Activated CD4-positive, alpha-beta memory T cell treated with anti-CD3 and anti-CD28 coated beads for 36 hours (primary cell): ENCODE results near the gene PPFIBP2. TPM values are rescaled to one million over a fixed set of nuclear protein-coding genes. Genes with fewer than 3 reads are reported as not detected.

Experiments used
- CTCF ChIA-PET: fragments of 350-600 bp; sonication (Branson Sonifier 250); formaldehyde crosslinking; loops from one replicate; lab custom pipeline; 2021; ENCODE audit warnings: antibody characterized with exemption, inconsistent platforms; lab: Charles Lee
- POLR2A ChIA-PET: fragments of 350-600 bp; sonication (Branson Sonifier 250); formaldehyde crosslinking; loops from one replicate; lab custom pipeline; 2021; ENCODE audit warnings: antibody characterized with exemption; lab: Charles Lee
- DNase-seq: peaks from one replicate; pipeline ENCODE4 v3.0.0-alpha.2; 2020
- H3K27ac Mint-ChIP-seq: one replicate; pipeline ENCODE4 v1.8.0; 2021; ENCODE audit warnings: mixed read lengths
- H3K27me3 Mint-ChIP-seq: one replicate; pipeline ENCODE4 v1.8.0; 2021; ENCODE audit warnings: mixed read lengths
- H3K36me3 Mint-ChIP-seq: one replicate; pipeline ENCODE4 v1.8.0; 2021; ENCODE audit warnings: mixed read lengths
- H3K4me1 Mint-ChIP-seq: one replicate; pipeline ENCODE4 v1.8.0; 2021; ENCODE audit warnings: low read depth, mixed read lengths
- H3K4me3 Mint-ChIP-seq: one replicate; pipeline ENCODE4 v1.8.0; 2021; ENCODE audit warnings: mild to moderate bottlenecking, mixed read lengths
- H3K9me3 Mint-ChIP-seq: one replicate; pipeline ENCODE4 v1.8.0; 2021; ENCODE audit warnings: mixed read lengths
- intact Hi-C: fragments of 100-400 bp; cut with micrococcal nuclease; formaldehyde crosslinking; loops from one replicate; pipeline ENCODE4 v1.15.1; 2023
- total RNA-seq, 2 experiments: library from RNA; stranded (reverse); gene quantifications; one replicate each; pipeline ENCODE4 v1.2.3, GENCODE V29; 2021

The PPFIBP2 gene
- total RNA-seq, 2 experiments from 2014 or later: 8.8 to 9.2 TPM

GRCh38 chr11:7589861-7590260 lies 76.1 kb downstream of the PPFIBP2 start:
- H3K27ac Mint-ChIP-seq: no peak overlapping the region
- intact Hi-C loops: no loop called here
- POLR2A ChIA-PET: no interaction called here

GRCh38 chr11:7590529-7590928 lies 76.7 kb downstream of the PPFIBP2 start:
- Mint-ChIP-seq H3K27me3 (no peaks in the 10 kb centered on the region), H3K9me3 (no peaks in the 10 kb centered on the region), H3K27ac (no peak overlapping the region), H3K36me3 (peaks cover 5% of the 10 kb centered on the region), H3K4me3 (no peak overlapping the region), H3K4me1 (peaks cover 22% of the 10 kb centered on the region)
- no peak for DNase-seq
- intact Hi-C loops: no loop called here
- ChIA-PET POLR2A (no interaction called here), CTCF (no interaction called here)

More at GRCh38 chr11:7589861-7590260, 76.1 kb downstream of the PPFIBP2 start:
- Mint-ChIP-seq H3K4me3 (no peak overlapping the region), H3K4me1 (peaks cover 22% of the 10 kb centered on the region), H3K27me3 (no peaks in the 10 kb centered on the region), H3K36me3 (peaks cover 5% of the 10 kb centered on the region), H3K9me3 (no peaks in the 10 kb centered on the region)
- DNase-seq: no peak
- CTCF ChIA-PET: no interaction called here

GRCh38 chr11:7591107-7591894 lies 77.5 kb downstream of the PPFIBP2 start:
- no peak overlapping the region for H3K27ac Mint-ChIP-seq
- DNase-seq: no peak
- ChIA-PET CTCF (no interaction called here), POLR2A (no interaction called here)
- intact Hi-C loops: no loop called here
- H3K9me3 Mint-ChIP-seq: no peaks in the 10 kb centered on the region
- peaks cover 22% of the 10 kb centered on the region for H3K4me1 Mint-ChIP-seq
- peaks cover 5% of the 10 kb centered on the region for H3K36me3 Mint-ChIP-seq
- H3K4me3 Mint-ChIP-seq: no peak overlapping the region
- H3K27me3 Mint-ChIP-seq: no peaks in the 10 kb centered on the region

- CTCF ChIA-PET: interaction anchor here (0.6 kb wide), 1 partner anchor 44 kb away, joined by 4 read pairs; no protein-coding TSS in a partner anchor
- no peak for DNase-seq
- no peaks in the 10 kb centered on the region for H3K9me3 Mint-ChIP-seq
- POLR2A ChIA-PET: no interaction called here
- peaks cover 22% of the 10 kb centered on the region for H3K4me1 Mint-ChIP-seq
- no peaks in the 10 kb centered on the region for H3K27me3 Mint-ChIP-seq
- no peak overlapping the region for H3K4me3 Mint-ChIP-seq
- peaks cover 5% of the 10 kb centered on the region for H3K36me3 Mint-ChIP-seq
- H3K27ac Mint-ChIP-seq: no peak overlapping the region
- intact Hi-C loops: no loop called here
Measured at GRCh38 chr11:7591987-7592386, 78.2 kb downstream of the PPFIBP2 start.

- ChIA-PET POLR2A (no interaction called here), CTCF (no interaction called here)
- Mint-ChIP-seq H3K4me1 (peaks cover 22% of the 10 kb centered on the region), H3K36me3 (peaks cover 2% of the 10 kb centered on the region), H3K27ac (no peak overlapping the region), H3K27me3 (no peaks in the 10 kb centered on the region), H3K4me3 (no peak overlapping the region), H3K9me3 (no peaks in the 10 kb centered on the region)
- intact Hi-C loops: no loop called here
- DNase-seq: peak; percentile 28
Measured at GRCh38 chr11:7592711-7593110, 78.9 kb downstream of the PPFIBP2 start.

- Mint-ChIP-seq H3K4me3 (no peak overlapping the region), H3K4me1 (peaks cover 22% of the 10 kb centered on the region), H3K27me3 (no peaks in the 10 kb centered on the region), H3K9me3 (no peaks in the 10 kb centered on the region), H3K27ac (no peak overlapping the region), H3K36me3 (peaks cover 2% of the 10 kb centered on the region)
- no peak for DNase-seq
- intact Hi-C loops: no loop called here
- POLR2A ChIA-PET: no interaction called here
- CTCF ChIA-PET: interaction anchor here (1.1 to 1.3 kb wide), 2 partner anchors 22 to 80 kb away, joined by 3 read pairs; partner anchors contain the start of gene PPFIBP2
Measured at GRCh38 chr11:7593481-7593880, 79.7 kb downstream of the PPFIBP2 start.

- no peak overlapping the region for H3K27ac Mint-ChIP-seq
- no peak overlapping the region for H3K4me3 Mint-ChIP-seq
- POLR2A ChIA-PET: no interaction called here
- peaks cover 2% of the 10 kb centered on the region for H3K36me3 Mint-ChIP-seq
- CTCF ChIA-PET: interaction anchor here (0.5 kb wide), 1 partner anchor 24 kb away, joined by 3 read pairs; no protein-coding TSS in a partner anchor
- DNase-seq: no peak
- intact Hi-C loops: loop anchor here (1.0 kb wide), 1 partner anchor 20 kb away; no protein-coding TSS in a partner anchor
- no peaks in the 10 kb centered on the region for H3K9me3 Mint-ChIP-seq
- no peaks in the 10 kb centered on the region for H3K27me3 Mint-ChIP-seq
- H3K4me1 Mint-ChIP-seq: peaks cover 22% of the 10 kb centered on the region
Measured at GRCh38 chr11:7595016-7595866, 81.4 kb downstream of the PPFIBP2 start.

- DNase-seq: no peak
- CTCF ChIA-PET: no interaction called here
- Mint-ChIP-seq H3K4me1 (peaks cover 22% of the 10 kb centered on the region), H3K9me3 (no peaks in the 10 kb centered on the region), H3K4me3 (no peak overlapping the region), H3K36me3 (peaks cover 2% of the 10 kb centered on the region), H3K27ac (no peak overlapping the region), H3K27me3 (no peaks in the 10 kb centered on the region)
- intact Hi-C loops: loop anchor here (1.0 kb wide), 1 partner anchor 21 kb away; no protein-coding TSS in a partner anchor
- POLR2A ChIA-PET: no interaction called here
Measured at GRCh38 chr11:7595951-7596350, 82.2 kb downstream of the PPFIBP2 start.

GRCh38 chr11:7596975-7597391 lies 83.2 kb downstream of the PPFIBP2 start:
- no peak overlapping the region for H3K4me3 Mint-ChIP-seq
- no peak for DNase-seq
- H3K27me3 Mint-ChIP-seq: no peaks in the 10 kb centered on the region
- ChIA-PET CTCF (no interaction called here), POLR2A (no interaction called here)
- H3K27ac Mint-ChIP-seq: no peak overlapping the region
- H3K36me3 Mint-ChIP-seq: peaks cover 2% of the 10 kb centered on the region
- no peaks in the 10 kb centered on the region for H3K9me3 Mint-ChIP-seq
- intact Hi-C loops: no loop called here
- peaks cover 15% of the 10 kb centered on the region for H3K4me1 Mint-ChIP-seq

- intact Hi-C loops: no loop called here
- no peaks in the 10 kb centered on the region for H3K27me3 Mint-ChIP-seq
- H3K9me3 Mint-ChIP-seq: no peaks in the 10 kb centered on the region
- H3K4me1 Mint-ChIP-seq: peaks cover 9% of the 10 kb centered on the region
- no peak for DNase-seq
- H3K27ac Mint-ChIP-seq: no peak overlapping the region
- CTCF ChIA-PET: no interaction called here
- H3K4me3 Mint-ChIP-seq: no peak overlapping the region
- H3K36me3 Mint-ChIP-seq: peaks cover 2% of the 10 kb centered on the region
- POLR2A ChIA-PET: no interaction called here
Measured at GRCh38 chr11:7597620-7598019, 83.8 kb downstream of the PPFIBP2 start.

- ChIA-PET POLR2A (no interaction called here), CTCF (no interaction called here)
- intact Hi-C loops: no loop called here
- no peak for DNase-seq
- Mint-ChIP-seq H3K4me1 (no peaks in the 10 kb centered on the region), H3K4me3 (no peak overlapping the region), H3K9me3 (no peaks in the 10 kb centered on the region), H3K27ac (no peak overlapping the region), H3K36me3 (no peaks in the 10 kb centered on the region), H3K27me3 (no peaks in the 10 kb centered on the region)
Measured at GRCh38 chr11:7599209-7599608, 85.4 kb downstream of the PPFIBP2 start.

GRCh38 chr11:7600205-7600775 lies 86.5 kb downstream of the PPFIBP2 start:
- Mint-ChIP-seq H3K36me3 (no peaks in the 10 kb centered on the region), H3K4me3 (no peak overlapping the region), H3K4me1 (no peaks in the 10 kb centered on the region), H3K27ac (no peak overlapping the region), H3K9me3 (no peaks in the 10 kb centered on the region), H3K27me3 (no peaks in the 10 kb centered on the region)
- intact Hi-C loops: no loop called here
- no peak for DNase-seq
- ChIA-PET POLR2A (no interaction called here), CTCF (no interaction called here)
